B cell (primary cell): Measurements from ENCODE around the gene A1CF. TPM values are rescaled to one million over a fixed set of nuclear protein-coding genes. Genes with fewer than 3 reads are reported as not detected.
"Not testable (repeated sequence)": the region's sequence is repeated elsewhere in the genome, so short reads cannot be mapped to it uniquely, and the experiment has no call there.

Experiments used
- ATAC-seq: fragments of 200-7000 bp; cut with Tn5 transposase; one replicate; pipeline ENCODE4 v1.10.0; 2021; ENCODE audit warnings: low read depth, mild to moderate bottlenecking, moderate number of reproducible peaks, moderate library complexity
- CTCF ChIA-PET: fragments of 350-600 bp; sonication (Branson Sonifier 250); formaldehyde crosslinking; loops from one replicate; lab custom pipeline; 2021; ENCODE audit warnings: antibody characterized with exemption, inconsistent platforms; lab: Charles Lee
- POLR2A ChIA-PET: fragments of 350-600 bp; sonication (Branson Sonifier 250); formaldehyde crosslinking; loops from one replicate; lab custom pipeline; 2021; ENCODE audit warnings: antibody characterized with exemption; lab: Charles Lee
- DNase-seq: peaks from one replicate; pipeline ENCODE4 v3.0.0; 2013
- H2AFZ ChIP-seq: 2 replicates; pipeline ENCODE4 v1.6.1; 2012; ENCODE audit warnings: mild to moderate bottlenecking, low read depth, low read length; ENCODE audit not compliant: insufficient read depth, poor library complexity, severe bottlenecking
- H3K27ac ChIP-seq, 2 donors: 1 replicate in 1 of 2; 2 replicates in 1 of 2; pipeline ENCODE4 v1.5.1; 2012 to 2013; ENCODE audit warnings: low read length in 2 of 2, mild to moderate bottlenecking in 2 of 2, moderate library complexity in 1 of 2
- H3K27me3 ChIP-seq, 4 experiments: fragments of 200-600 bp in 1 of 4; sonication (generic) in 1 of 4; replicated peaks in 1 of 4; 1 replicate in 2 of 4; 2 replicates in 2 of 4; pipeline versions ENCODE4 v1.6.1 to v1.7.0; 2013 to 2016; ENCODE audit warnings: low read length in 3 of 4, mild to moderate bottlenecking in 2 of 4, mixed read lengths in 1 of 4, moderate library complexity in 1 of 4; ENCODE audit not compliant: insufficient read depth in 4 of 4, control insufficient read depth in 3 of 4; ENCODE audit errors: control extremely low read depth in 1 of 4
- H3K36me3 ChIP-seq, 2 experiments: replicated peaks in 1 of 2; 1 replicate in 1 of 2; 2 replicates in 1 of 2; pipeline versions ENCODE4 v1.6.1 to v1.7.1; 2013; ENCODE audit warnings: low read length in 1 of 2; ENCODE audit not compliant: insufficient read depth in 2 of 2, control insufficient read depth in 1 of 2; ENCODE audit errors: control extremely low read depth in 1 of 2, extremely low read depth in 1 of 2
- H3K4me1 ChIP-seq, 2 donors: fragments of 200-600 bp in 1 of 2; sonication (generic) in 1 of 2; 1 replicate in 1 of 2; 2 replicates in 1 of 2; pipeline versions ENCODE4 v1.5.1 to v1.6.1; 2013 to 2017; ENCODE audit warnings: low read length in 2 of 2; ENCODE audit not compliant: control insufficient read depth in 2 of 2, insufficient read depth in 2 of 2
- H3K4me2 ChIP-seq: replicated peaks from 2 replicates; pipeline ENCODE3; 2012; ENCODE audit warnings: mild to moderate bottlenecking, low read depth, low read length; ENCODE audit not compliant: poor library complexity, severe bottlenecking
- H3K4me3 ChIP-seq, 5 experiments: fragments of 200-600 bp in 1 of 5; sonication (generic) in 1 of 5; 1 replicate in 3 of 5; 2 replicates in 2 of 5; pipeline versions ENCODE4 v1.5.1 to v1.7.0; 2011 to 2016; ENCODE audit warnings: low read length in 4 of 5, mild to moderate bottlenecking in 4 of 5, low read depth in 2 of 5, control low read depth in 1 of 5, moderate library complexity in 1 of 5; ENCODE audit not compliant: insufficient read depth in 1 of 5; ENCODE audit errors: control extremely low read depth in 1 of 5, extremely low read depth in 1 of 5
- H3K79me2 ChIP-seq: fragments of 200-600 bp; sonication (generic); one replicate; pipeline ENCODE4 v1.6.0; 2016; ENCODE audit warnings: low read length; ENCODE audit not compliant: control insufficient read depth, insufficient read depth
- H3K9ac ChIP-seq: fragments of 200-600 bp; sonication (generic); 2 replicates; pipeline ENCODE4 v1.6.1; 2017; ENCODE audit warnings: mild to moderate bottlenecking, low read length, moderate library complexity
- H3K9me3 ChIP-seq, 3 donors: one replicate each; pipeline versions ENCODE4 v1.6.1 to v1.7.1; 2013; ENCODE audit warnings: low read length in 2 of 3; ENCODE audit not compliant: control insufficient read depth in 2 of 3, insufficient read depth in 1 of 3; ENCODE audit errors: control extremely low read depth in 1 of 3
- H4K20me1 ChIP-seq: 2 replicates; pipeline ENCODE4 v1.6.0; 2012; ENCODE audit warnings: mild to moderate bottlenecking, low read length; ENCODE audit not compliant: insufficient read depth, control insufficient read depth, poor library complexity, severe bottlenecking
- H3K27ac Mint-ChIP-seq: one replicate; pipeline ENCODE4 v1.8.0; 2021; ENCODE audit warnings: mixed read lengths
- H3K27me3 Mint-ChIP-seq: one replicate; pipeline ENCODE4 v1.8.0; 2021; ENCODE audit warnings: mixed read lengths
- H3K4me1 Mint-ChIP-seq: one replicate; pipeline ENCODE4 v1.8.0; 2021; ENCODE audit warnings: mixed read lengths
- H3K4me3 Mint-ChIP-seq: one replicate; pipeline ENCODE4 v1.8.0; 2021; ENCODE audit warnings: mixed read lengths
- H3K9me3 Mint-ChIP-seq: one replicate; pipeline ENCODE4 v1.8.0; 2022; ENCODE audit warnings: mixed read lengths; ENCODE audit not compliant: insufficient read depth
- EZH2 ChIP-seq: IDR thresholded peaks from 2 replicates; pipeline ENCODE4 v1.6.1; 2012; ENCODE audit warnings: borderline replicate concordance, low read depth, mild to moderate bottlenecking, moderate library complexity, low read length; ENCODE audit not compliant: insufficient read depth, poor library complexity, severe bottlenecking
- WGBS: methylation state at CpG from one replicate; pipeline ENCODE4 v1.1.5; 2013; ENCODE audit warnings: missing lambda C conversion rate; ENCODE audit not compliant: insufficient coverage; 5-methylcytosine and 5-hydroxymethylcytosine counted together
- intact Hi-C: fragments of 100-400 bp; cut with micrococcal nuclease; formaldehyde crosslinking; loops from one replicate; pipeline ENCODE4 v1.10.0; 2022
- polyA plus RNA-seq: library from polyadenylated mRNA; depleted of rRNA; stranded (reverse); fragments of >200 nt; gene quantifications from 2 replicates; pipeline ENCODE4 v1.2.3, GENCODE V29; 2012
- total RNA-seq, 2 donors: library from RNA; stranded (reverse); fragments of 120-200 nt in 1 of 2; gene quantifications; 1 replicate in 1 of 2; 2 replicates in 1 of 2; pipeline versions ENCODE4 v1.2.3 to v1.2.4, GENCODE V29; 2013 to 2022
- TF ChIP-seq, protein P1 (sequence below): fragments of 200-600 bp; IDR thresholded peaks from one replicate; pipeline ENCODE4 v1.8.0; 2022; ENCODE audit warnings: antibody characterized with exemption, mild to moderate bottlenecking

The A1CF gene
- total and polyA plus RNA-seq, 2 donors (not counting 1 experiment from before 2014, with no cell fraction given) = not detected

DNA sequence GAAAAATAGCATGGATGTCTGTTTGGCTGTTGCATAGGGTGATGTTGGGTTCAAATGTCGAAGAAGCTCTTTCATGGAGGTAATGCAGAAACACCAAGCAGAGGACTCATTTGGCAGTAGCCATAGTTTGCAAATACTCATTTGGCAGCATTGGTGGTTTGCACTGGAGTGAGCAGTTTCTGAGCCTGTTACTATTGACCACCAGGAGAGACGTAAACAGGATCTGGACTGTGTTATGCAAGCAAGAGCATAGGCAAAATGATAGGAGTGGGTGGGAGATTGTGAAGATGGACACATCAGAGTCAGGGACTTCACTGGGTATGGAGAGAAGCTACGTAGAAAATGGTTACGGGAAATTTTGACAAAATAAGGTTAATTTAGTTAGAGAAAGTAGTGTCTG lies 22.9 kb upstream of the A1CF start:
- TF ChIP-seq EZH2 = no peak
- TF ChIP-seq, protein P1, sequence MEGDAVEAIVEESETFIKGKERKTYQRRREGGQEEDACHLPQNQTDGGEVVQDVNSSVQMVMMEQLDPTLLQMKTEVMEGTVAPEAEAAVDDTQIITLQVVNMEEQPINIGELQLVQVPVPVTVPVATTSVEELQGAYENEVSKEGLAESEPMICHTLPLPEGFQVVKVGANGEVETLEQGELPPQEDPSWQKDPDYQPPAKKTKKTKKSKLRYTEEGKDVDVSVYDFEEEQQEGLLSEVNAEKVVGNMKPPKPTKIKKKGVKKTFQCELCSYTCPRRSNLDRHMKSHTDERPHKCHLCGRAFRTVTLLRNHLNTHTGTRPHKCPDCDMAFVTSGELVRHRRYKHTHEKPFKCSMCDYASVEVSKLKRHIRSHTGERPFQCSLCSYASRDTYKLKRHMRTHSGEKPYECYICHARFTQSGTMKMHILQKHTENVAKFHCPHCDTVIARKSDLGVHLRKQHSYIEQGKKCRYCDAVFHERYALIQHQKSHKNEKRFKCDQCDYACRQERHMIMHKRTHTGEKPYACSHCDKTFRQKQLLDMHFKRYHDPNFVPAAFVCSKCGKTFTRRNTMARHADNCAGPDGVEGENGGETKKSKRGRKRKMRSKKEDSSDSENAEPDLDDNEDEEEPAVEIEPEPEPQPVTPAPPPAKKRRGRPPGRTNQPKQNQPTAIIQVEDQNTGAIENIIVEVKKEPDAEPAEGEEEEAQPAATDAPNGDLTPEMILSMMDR = no peak
- ChIA-PET CTCF (no interaction called here), POLR2A (no interaction called here)
- intact Hi-C loops = no loop called here
- Histone ChIP-seq H3K9me3 (no peaks in the 10 kb centered on the region), H4K20me1 (no peaks in the 10 kb centered on the region), H3K27ac (no peak overlapping the region), H3K36me3 (no peaks in the 10 kb centered on the region), H3K4me3 (no peak overlapping the region), H3K27me3 (no peaks in the 10 kb centered on the region), H3K79me2 (no peaks in the 10 kb centered on the region), H3K4me1 (no peaks in the 10 kb centered on the region), H3K4me2 (no peak overlapping the region), H2AFZ (no peak overlapping the region), H3K9ac (no peak overlapping the region)
- no peak overlapping the region for H3K4me3 Mint-ChIP-seq
- no peaks in the 10 kb centered on the region for H3K4me1 Mint-ChIP-seq
- ATAC-seq (no peak), DNase-seq (no peak)
- 95% methylated on average over 4 of the region's 4 CpGs for WGBS
- H3K9me3 Mint-ChIP-seq = no peaks in the 10 kb centered on the region
- H3K27me3 Mint-ChIP-seq = no peaks in the 10 kb centered on the region
- H3K27ac Mint-ChIP-seq = no peak overlapping the region

DNA sequence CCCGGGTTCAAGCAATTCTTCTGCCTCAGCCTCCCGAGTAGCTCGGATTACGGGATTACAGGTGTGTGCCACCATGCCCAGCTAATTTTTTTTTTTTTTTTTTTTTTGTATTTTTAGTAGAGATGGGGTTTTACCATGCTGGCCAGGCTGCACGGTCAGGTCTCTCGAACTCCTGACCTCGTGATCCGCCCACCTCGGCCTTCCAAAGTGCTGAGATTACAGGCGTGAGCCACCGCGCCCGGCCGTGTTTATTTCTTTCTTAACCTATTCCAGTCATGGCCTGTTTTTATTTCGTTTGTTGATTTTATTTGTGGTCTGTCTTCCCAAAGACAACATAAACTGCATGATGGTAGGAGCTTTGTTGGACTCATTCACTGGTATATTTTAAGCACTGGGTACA lies 20.4 kb upstream of the A1CF start:
- H3K4me2 ChIP-seq, H3K27ac Mint-ChIP-seq, CTCF ChIA-PET, H3K4me1 Mint-ChIP-seq, H3K27ac ChIP-seq, intact Hi-C loops, H2AFZ ChIP-seq, H3K9me3 ChIP-seq, H3K4me3 Mint-ChIP-seq, POLR2A ChIA-PET, H4K20me1 ChIP-seq, H3K9ac ChIP-seq, H3K4me3 ChIP-seq, ATAC-seq, H3K36me3 ChIP-seq, H3K79me2 ChIP-seq, H3K4me1 ChIP-seq, DNase-seq, H3K9me3 Mint-ChIP-seq, H3K27me3 ChIP-seq: not testable (repeated sequence)
- H3K27me3 Mint-ChIP-seq = peaks cover 11% of the 10 kb centered on the region
- WGBS = 96% methylated on average over 5 of the region's 15 CpGs
